Measurements from ENCODE around the gene CEBPZ. TPM values are rescaled to one million over a fixed set of nuclear protein-coding genes. Genes with fewer than 3 reads are reported as not detected.
"Not testable (repeated sequence)": the region's sequence is repeated elsewhere in the genome, so short reads cannot be mapped to it uniquely, and the experiment has no call there.

The CEBPZ gene
- total RNA-seq, 1 donor from 2014 or later: 47.5 TPM

DNA sequence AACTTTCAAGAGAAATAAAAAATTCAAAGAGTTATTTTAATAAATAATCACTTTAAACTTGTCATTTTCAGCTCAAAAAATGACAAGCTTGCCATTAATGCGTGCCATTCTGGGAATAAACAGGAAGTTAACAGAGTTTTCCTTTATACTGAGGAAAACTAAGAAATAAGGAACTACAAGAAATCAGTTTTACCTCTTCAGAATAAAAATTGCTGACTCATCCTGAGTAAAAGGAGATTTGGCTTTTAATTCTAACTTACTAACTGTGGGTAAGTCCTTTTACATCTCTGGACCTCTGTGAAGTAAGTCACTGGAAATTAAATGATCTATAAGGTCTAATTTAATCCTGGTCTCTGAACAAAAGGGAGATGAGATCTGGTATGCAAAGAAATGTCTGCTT lies 16.1 kb downstream of the CEBPZ start:
- H4K20me1 ChIP-seq (ENCODE audit: insufficient read depth, low read length): no peaks in the 10 kb centered on the region
- H3K36me3 ChIP-seq (ENCODE audit: insufficient read depth, low read length): peaks cover 45% of the 10 kb centered on the region
- Mint-ChIP-seq H3K27ac (ENCODE audit: unreplicated experiment) (peak overlapping the region; percentile 63), H3K27me3 (ENCODE audit: low read depth, unreplicated experiment) (no peaks in the 10 kb centered on the region), H3K36me3 (ENCODE audit: low read depth, unreplicated experiment) (peaks cover 2% of the 10 kb centered on the region), H3K9me3 (ENCODE audit: unreplicated experiment) (no peaks in the 10 kb centered on the region), H3K4me3 (ENCODE audit: unreplicated experiment) (no peak overlapping the region), H3K4me1 (ENCODE audit: low read depth, unreplicated experiment) (peaks cover 15% of the 10 kb centered on the region)
- no peak overlapping the region for H3K9ac ChIP-seq (ENCODE audit: low read length)
- no peak overlapping the region for H3K27ac ChIP-seq (ENCODE audit: low read depth, low read length)
- H3K4me1 ChIP-seq (ENCODE audit: insufficient read depth, low read length): no peaks in the 10 kb centered on the region
- no peaks in the 10 kb centered on the region for H3K27me3 ChIP-seq (ENCODE audit: insufficient read depth, low read length)
- H2AFZ ChIP-seq (ENCODE audit: low read depth, low read length): no peak overlapping the region
- no peak overlapping the region for H3K4me2 ChIP-seq (ENCODE audit: low read length)
- no peak for DNase-seq (ENCODE audit: low read depth)
- TF ChIP-seq, protein P1, sequence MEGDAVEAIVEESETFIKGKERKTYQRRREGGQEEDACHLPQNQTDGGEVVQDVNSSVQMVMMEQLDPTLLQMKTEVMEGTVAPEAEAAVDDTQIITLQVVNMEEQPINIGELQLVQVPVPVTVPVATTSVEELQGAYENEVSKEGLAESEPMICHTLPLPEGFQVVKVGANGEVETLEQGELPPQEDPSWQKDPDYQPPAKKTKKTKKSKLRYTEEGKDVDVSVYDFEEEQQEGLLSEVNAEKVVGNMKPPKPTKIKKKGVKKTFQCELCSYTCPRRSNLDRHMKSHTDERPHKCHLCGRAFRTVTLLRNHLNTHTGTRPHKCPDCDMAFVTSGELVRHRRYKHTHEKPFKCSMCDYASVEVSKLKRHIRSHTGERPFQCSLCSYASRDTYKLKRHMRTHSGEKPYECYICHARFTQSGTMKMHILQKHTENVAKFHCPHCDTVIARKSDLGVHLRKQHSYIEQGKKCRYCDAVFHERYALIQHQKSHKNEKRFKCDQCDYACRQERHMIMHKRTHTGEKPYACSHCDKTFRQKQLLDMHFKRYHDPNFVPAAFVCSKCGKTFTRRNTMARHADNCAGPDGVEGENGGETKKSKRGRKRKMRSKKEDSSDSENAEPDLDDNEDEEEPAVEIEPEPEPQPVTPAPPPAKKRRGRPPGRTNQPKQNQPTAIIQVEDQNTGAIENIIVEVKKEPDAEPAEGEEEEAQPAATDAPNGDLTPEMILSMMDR (IDR thresholded peaks at IDR 0.05; ENCODE audit: insufficient read depth, low read depth, low read length): no peak
- TF ChIP-seq EZH2 (IDR thresholded peaks at IDR 0.05; ENCODE audit: insufficient read depth, low read length): no peak
- H3K4me3 ChIP-seq (ENCODE audit: insufficient read depth, low read depth, low read length): no peak overlapping the region
- H3K9me3 ChIP-seq (ENCODE audit: insufficient read depth, low read depth, low read length): no peaks in the 10 kb centered on the region
- FAIRE-seq: no peak
- no peaks in the 10 kb centered on the region for H3K79me2 ChIP-seq (ENCODE audit: insufficient read depth, low read length)

GRCh38 chr2:37211939-37212338 lies 19.5 kb downstream of the CEBPZ start:
- Histone ChIP-seq H3K9ac (ENCODE audit: low read length) (no peak overlapping the region), H3K27ac (ENCODE audit: low read depth, low read length) (no peak overlapping the region), H3K4me3 (ENCODE audit: insufficient read depth, low read depth, low read length) (no peak overlapping the region), H4K20me1 (ENCODE audit: insufficient read depth, low read length) (peaks cover 5% of the 10 kb centered on the region), H3K9me3 (ENCODE audit: insufficient read depth, low read depth, low read length) (no peaks in the 10 kb centered on the region), H3K79me2 (ENCODE audit: insufficient read depth, low read length) (peaks cover 28% of the 10 kb centered on the region), H3K4me1 (ENCODE audit: insufficient read depth, low read length) (no peaks in the 10 kb centered on the region), H3K27me3 (ENCODE audit: insufficient read depth, low read length) (no peaks in the 10 kb centered on the region), H2AFZ (ENCODE audit: low read depth, low read length) (no peak overlapping the region), H3K36me3 (ENCODE audit: insufficient read depth, low read length) (peaks cover 57% of the 10 kb centered on the region), H3K4me2 (ENCODE audit: low read length) (no peak overlapping the region)
- TF ChIP-seq, protein P1 (IDR thresholded peaks at IDR 0.05; ENCODE audit: insufficient read depth, low read depth, low read length): no peak
- no peak for TF ChIP-seq EZH2 (IDR thresholded peaks at IDR 0.05; ENCODE audit: insufficient read depth, low read length)
- no peak overlapping the region for H3K4me3 Mint-ChIP-seq (ENCODE audit: unreplicated experiment)
- peaks cover 3% of the 10 kb centered on the region for H3K9me3 Mint-ChIP-seq (ENCODE audit: unreplicated experiment)
- H3K36me3 Mint-ChIP-seq (ENCODE audit: low read depth, unreplicated experiment): peaks cover 22% of the 10 kb centered on the region
- peaks cover 15% of the 10 kb centered on the region for H3K4me1 Mint-ChIP-seq (ENCODE audit: low read depth, unreplicated experiment)
- H3K27ac Mint-ChIP-seq (ENCODE audit: unreplicated experiment): no peak overlapping the region
- DNase-seq (ENCODE audit: low read depth): no peak
- no peak for FAIRE-seq
- no peaks in the 10 kb centered on the region for H3K27me3 Mint-ChIP-seq (ENCODE audit: low read depth, unreplicated experiment)

DNA sequence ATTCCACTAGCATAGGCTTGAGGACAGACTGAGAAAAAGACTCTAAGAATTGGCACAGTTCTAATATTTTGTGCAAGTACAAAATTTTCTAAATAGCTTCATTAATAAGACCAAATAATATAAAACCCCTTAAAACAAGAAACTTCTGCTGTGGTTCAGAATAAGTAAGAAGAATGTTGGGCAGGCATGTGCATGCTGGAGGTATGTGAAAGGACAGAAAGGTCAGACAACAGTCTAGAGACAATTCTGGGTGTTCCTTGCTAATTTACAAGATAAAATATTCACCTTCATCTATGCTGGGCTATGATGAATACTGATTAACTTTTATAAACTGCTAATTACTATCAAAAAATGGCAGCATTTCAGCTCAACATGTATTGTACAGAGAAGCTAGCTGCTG lies 20.2 kb downstream of the CEBPZ start:
- TF ChIP-seq, protein P1 (IDR thresholded peaks at IDR 0.05; ENCODE audit: insufficient read depth, low read depth, low read length): no peak
- TF ChIP-seq EZH2 (IDR thresholded peaks at IDR 0.05; ENCODE audit: insufficient read depth, low read length): no peak
- Histone ChIP-seq H3K4me3 (ENCODE audit: insufficient read depth, low read depth, low read length) (no peak overlapping the region), H3K27ac (ENCODE audit: low read depth, low read length) (peak overlapping the region; percentile 34), H4K20me1 (ENCODE audit: insufficient read depth, low read length) (peaks cover 6% of the 10 kb centered on the region), H3K79me2 (ENCODE audit: insufficient read depth, low read length) (peaks cover 35% of the 10 kb centered on the region), H3K36me3 (ENCODE audit: insufficient read depth, low read length) (peaks cover 55% of the 10 kb centered on the region), H3K9ac (ENCODE audit: low read length) (no peak overlapping the region), H2AFZ (ENCODE audit: low read depth, low read length) (no peak overlapping the region), H3K27me3 (ENCODE audit: insufficient read depth, low read length) (no peaks in the 10 kb centered on the region), H3K4me1 (ENCODE audit: insufficient read depth, low read length) (no peaks in the 10 kb centered on the region), H3K4me2 (ENCODE audit: low read length) (no peak overlapping the region), H3K9me3 (ENCODE audit: insufficient read depth, low read depth, low read length) (no peaks in the 10 kb centered on the region)
- DNase-seq (ENCODE audit: low read depth) (peak; percentile 33), FAIRE-seq (no peak)
- H3K9me3 Mint-ChIP-seq (ENCODE audit: unreplicated experiment): peaks cover 3% of the 10 kb centered on the region
- no peaks in the 10 kb centered on the region for H3K27me3 Mint-ChIP-seq (ENCODE audit: low read depth, unreplicated experiment)
- peaks cover 15% of the 10 kb centered on the region for H3K4me1 Mint-ChIP-seq (ENCODE audit: low read depth, unreplicated experiment)
- peaks cover 26% of the 10 kb centered on the region for H3K36me3 Mint-ChIP-seq (ENCODE audit: low read depth, unreplicated experiment)
- peak overlapping the region; percentile 74 for H3K27ac Mint-ChIP-seq (ENCODE audit: unreplicated experiment)
- H3K4me3 Mint-ChIP-seq (ENCODE audit: unreplicated experiment): no peak overlapping the region

GRCh38 chr2:37206760-37207159 lies 24.6 kb downstream of the CEBPZ start:
- not testable (repeated sequence) for H3K27me3 ChIP-seq (ENCODE audit: insufficient read depth, low read length); H2AFZ ChIP-seq (ENCODE audit: low read depth, low read length); H3K9me3 ChIP-seq (ENCODE audit: insufficient read depth, low read depth, low read length); H3K9ac ChIP-seq (ENCODE audit: low read length); H3K4me1 ChIP-seq (ENCODE audit: insufficient read depth, low read length); DNase-seq (ENCODE audit: low read depth); H3K4me3 ChIP-seq (ENCODE audit: insufficient read depth, low read depth, low read length); FAIRE-seq; H3K27ac ChIP-seq (ENCODE audit: low read depth, low read length); H3K9me3 Mint-ChIP-seq (ENCODE audit: unreplicated experiment); H3K27me3 Mint-ChIP-seq (ENCODE audit: low read depth, unreplicated experiment); H3K27ac Mint-ChIP-seq (ENCODE audit: unreplicated experiment); H3K4me3 Mint-ChIP-seq (ENCODE audit: unreplicated experiment); H3K4me2 ChIP-seq (ENCODE audit: low read length)
- H3K36me3 Mint-ChIP-seq (ENCODE audit: low read depth, unreplicated experiment): peaks cover 55% of the 10 kb centered on the region
- peaks cover 15% of the 10 kb centered on the region for H4K20me1 ChIP-seq (ENCODE audit: insufficient read depth, low read length)
- H3K79me2 ChIP-seq (ENCODE audit: insufficient read depth, low read length): peaks cover 67% of the 10 kb centered on the region
- peaks cover 16% of the 10 kb centered on the region for H3K4me1 Mint-ChIP-seq (ENCODE audit: low read depth, unreplicated experiment)
- H3K36me3 ChIP-seq (ENCODE audit: insufficient read depth, low read length): peaks cover 56% of the 10 kb centered on the region
